Endometrium (tissue), 2 donors: ENCODE results near the gene PAK2.
"Not testable (repeated sequence)": the region's sequence is repeated elsewhere in the genome, so short reads cannot be mapped to it uniquely, and the experiment has no call there.

ENCODE experiments used
- FAIRE-seq: peaks from 2 replicates; lab custom pipeline; 2012; peaks lifted over from hg19 to GRCh38; lab: Jason Lieb, UNC
- donor health status: control.
- donor health status: control.

The PAK2 gene

GRCh38 chr3:196782511-196782910 lies 42.9 kb downstream of the PAK2 start:
- FAIRE-seq = no peak

- no peak for FAIRE-seq
Measured at GRCh38 chr3:196788528-196788927, 48.9 kb downstream of the PAK2 start.

- no peak for FAIRE-seq
Measured at GRCh38 chr3:196789885-196790359, 50.3 kb downstream of the PAK2 start.

GRCh38 chr3:196790636-196791035 lies 51.0 kb downstream of the PAK2 start:
- FAIRE-seq = no peak

- no peak for FAIRE-seq
Measured at GRCh38 chr3:196792771-196793170, 53.1 kb downstream of the PAK2 start.

GRCh38 chr3:196793246-196793645 lies 53.6 kb downstream of the PAK2 start:
- FAIRE-seq = no peak

- no peak for FAIRE-seq
Measured at GRCh38 chr3:196794467-196794866, 54.8 kb downstream of the PAK2 start.

- no peak for FAIRE-seq
Measured at GRCh38 chr3:196796317-196796716, 56.7 kb downstream of the PAK2 start.

GRCh38 chr3:196800742-196801434 lies 61.2 kb downstream of the PAK2 start:
- FAIRE-seq = no peak

- no peak for FAIRE-seq
Measured at GRCh38 chr3:196803891-196804468, 64.3 kb downstream of the PAK2 start.

- no peak for FAIRE-seq
Measured at GRCh38 chr3:196804773-196805172, 65.1 kb downstream of the PAK2 start.

GRCh38 chr3:196810963-196811581 lies 71.4 kb downstream of the PAK2 start:
- no peak for FAIRE-seq

- FAIRE-seq = no peak
Measured at GRCh38 chr3:196812853-196813252, 73.2 kb downstream of the PAK2 start.

- FAIRE-seq = no peak
Measured at GRCh38 chr3:196813903-196814302, 74.2 kb downstream of the PAK2 start.

GRCh38 chr3:196821806-196822355 lies 82.2 kb downstream of the PAK2 start:
- no peak for FAIRE-seq

GRCh38 chr3:196829651-196830050 lies 90.0 kb downstream of the PAK2 start:
- not testable (repeated sequence) for FAIRE-seq

GRCh38 chr3:196835086-196835485 lies 95.4 kb downstream of the PAK2 start:
- no peak for FAIRE-seq

- FAIRE-seq = not testable (repeated sequence)
Measured at GRCh38 chr3:196836626-196837025, 97.0 kb downstream of the PAK2 start.

- FAIRE-seq = no peak
Measured at GRCh38 chr3:196837819-196838420, 98.3 kb downstream of the PAK2 start.

GRCh38 chr3:196839351-196839750 lies 99.7 kb downstream of the PAK2 start:
- FAIRE-seq = not testable (repeated sequence)

GRCh38 chr3:196842567-196843434 lies 103.1 kb downstream of the PAK2 start:
- FAIRE-seq = no peak
